ENCODE data around the gene ATP2B2. TPM values are rescaled to one million over a fixed set of nuclear protein-coding genes. Genes with fewer than 3 reads are reported as not detected.

The ATP2B2 gene
- total RNA-seq, 1 experiment from 2014 or later: not detected

DNA sequence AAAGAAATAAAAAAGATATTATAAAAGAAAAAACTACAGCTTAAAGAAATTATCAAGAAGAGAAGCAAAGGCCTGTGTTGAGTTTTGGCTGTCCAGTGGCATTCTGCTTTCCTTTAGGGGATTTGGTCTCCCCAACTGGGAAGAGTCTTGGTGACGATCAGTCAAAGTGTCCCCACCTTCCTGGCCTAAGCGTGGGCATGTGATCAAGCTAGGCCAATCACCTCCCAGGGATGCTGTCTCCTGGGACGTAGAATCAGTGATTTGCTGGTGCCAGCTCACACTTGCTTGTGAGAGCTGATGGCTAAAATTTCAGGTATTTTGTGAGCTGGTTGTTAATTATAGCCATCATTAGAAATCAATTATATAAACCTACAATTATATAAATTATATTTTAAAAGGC, 69.5 kb downstream of the ATP2B2 start:
- Mint-ChIP-seq H3K27me3 (ENCODE audit: insufficient read depth, unreplicated experiment) (no peaks in the 10 kb centered on the region), H3K36me3 (ENCODE audit: insufficient read depth, unreplicated experiment) (no peaks in the 10 kb centered on the region), H3K4me3 (ENCODE audit: unreplicated experiment) (no peak overlapping the region), H3K4me1 (ENCODE audit: insufficient read depth, unreplicated experiment) (no peaks in the 10 kb centered on the region), H3K9me3 (ENCODE audit: unreplicated experiment) (no peaks in the 10 kb centered on the region), H3K27ac (ENCODE audit: low read depth, unreplicated experiment) (no peak overlapping the region)
- ChIA-PET POLR2A (no interaction called here), CTCF (interaction anchor here (0.8 kb wide), 1 partner anchor 96 kb away, joined by 3 read pairs; no protein-coding TSS in a partner anchor)
- BruUV-seq (replicated peaks): no TSS peak
- intact Hi-C loops (cut with micrococcal nuclease): no loop called here
- TF ChIP-seq, protein P1, sequence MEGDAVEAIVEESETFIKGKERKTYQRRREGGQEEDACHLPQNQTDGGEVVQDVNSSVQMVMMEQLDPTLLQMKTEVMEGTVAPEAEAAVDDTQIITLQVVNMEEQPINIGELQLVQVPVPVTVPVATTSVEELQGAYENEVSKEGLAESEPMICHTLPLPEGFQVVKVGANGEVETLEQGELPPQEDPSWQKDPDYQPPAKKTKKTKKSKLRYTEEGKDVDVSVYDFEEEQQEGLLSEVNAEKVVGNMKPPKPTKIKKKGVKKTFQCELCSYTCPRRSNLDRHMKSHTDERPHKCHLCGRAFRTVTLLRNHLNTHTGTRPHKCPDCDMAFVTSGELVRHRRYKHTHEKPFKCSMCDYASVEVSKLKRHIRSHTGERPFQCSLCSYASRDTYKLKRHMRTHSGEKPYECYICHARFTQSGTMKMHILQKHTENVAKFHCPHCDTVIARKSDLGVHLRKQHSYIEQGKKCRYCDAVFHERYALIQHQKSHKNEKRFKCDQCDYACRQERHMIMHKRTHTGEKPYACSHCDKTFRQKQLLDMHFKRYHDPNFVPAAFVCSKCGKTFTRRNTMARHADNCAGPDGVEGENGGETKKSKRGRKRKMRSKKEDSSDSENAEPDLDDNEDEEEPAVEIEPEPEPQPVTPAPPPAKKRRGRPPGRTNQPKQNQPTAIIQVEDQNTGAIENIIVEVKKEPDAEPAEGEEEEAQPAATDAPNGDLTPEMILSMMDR (IDR thresholded peaks at IDR 0.05; ENCODE audit: unreplicated experiment): no peak
- DNase-seq (ENCODE audit: unreplicated experiment): no peak

DNA sequence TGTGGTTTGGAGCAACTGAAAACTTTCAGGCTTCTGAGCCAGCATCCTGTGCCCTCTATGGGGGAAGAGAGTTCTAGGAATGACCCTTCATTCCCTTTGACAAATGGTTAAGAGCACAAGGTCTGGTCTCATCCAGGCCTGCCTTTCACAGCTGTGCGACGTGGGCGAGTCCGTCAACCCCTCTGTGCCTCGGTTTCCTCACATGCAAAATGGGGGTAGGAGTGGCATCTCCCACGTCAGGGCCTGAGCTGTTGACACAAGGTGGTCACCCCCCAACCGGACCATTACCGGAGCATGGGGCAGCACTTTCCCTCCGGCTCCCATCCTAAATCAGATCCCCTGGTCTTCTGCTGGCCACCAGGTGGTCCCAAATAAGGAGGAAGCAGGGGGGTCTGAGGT, 70.4 kb downstream of the ATP2B2 start:
- no peaks in the 10 kb centered on the region for H3K36me3 Mint-ChIP-seq (ENCODE audit: insufficient read depth, unreplicated experiment)
- DNase-seq (ENCODE audit: unreplicated experiment): no peak
- CTCF ChIA-PET: interaction anchor here (0.6 kb wide), 1 partner anchor 63 kb away, joined by 3 read pairs; no protein-coding TSS in a partner anchor
- H3K9me3 Mint-ChIP-seq (ENCODE audit: unreplicated experiment): no peaks in the 10 kb centered on the region
- POLR2A ChIA-PET: no interaction called here
- TF ChIP-seq, protein P1 (IDR thresholded peaks at IDR 0.05; ENCODE audit: unreplicated experiment): no peak
- peaks cover 6% of the 10 kb centered on the region for H3K27me3 Mint-ChIP-seq (ENCODE audit: insufficient read depth, unreplicated experiment)
- H3K27ac Mint-ChIP-seq (ENCODE audit: low read depth, unreplicated experiment): no peak overlapping the region
- intact Hi-C loops (cut with micrococcal nuclease): no loop called here
- no TSS peak for BruUV-seq (replicated peaks)
- H3K4me3 Mint-ChIP-seq (ENCODE audit: unreplicated experiment): no peak overlapping the region
- no peaks in the 10 kb centered on the region for H3K4me1 Mint-ChIP-seq (ENCODE audit: insufficient read depth, unreplicated experiment)

GRCh38 chr3:10434144-10434937, 71.0 kb downstream of the ATP2B2 start:
- Mint-ChIP-seq H3K4me1 (ENCODE audit: insufficient read depth, unreplicated experiment) (no peaks in the 10 kb centered on the region), H3K27ac (ENCODE audit: low read depth, unreplicated experiment) (no peak overlapping the region), H3K9me3 (ENCODE audit: unreplicated experiment) (no peaks in the 10 kb centered on the region), H3K36me3 (ENCODE audit: insufficient read depth, unreplicated experiment) (no peaks in the 10 kb centered on the region), H3K4me3 (ENCODE audit: unreplicated experiment) (no peak overlapping the region), H3K27me3 (ENCODE audit: insufficient read depth, unreplicated experiment) (peaks cover 12% of the 10 kb centered on the region)
- CTCF ChIA-PET: interaction anchor here (0.6 kb wide), 2 partner anchors 8 to 659 kb away, joined by 3 to 5 read pairs; no protein-coding TSS in a partner anchor
- BruUV-seq (replicated peaks): no TSS peak
- no peak for DNase-seq (ENCODE audit: unreplicated experiment)
- intact Hi-C loops (cut with micrococcal nuclease): no loop called here
- POLR2A ChIA-PET: no interaction called here
- TF ChIP-seq, protein P1 (IDR thresholded peaks at IDR 0.05; ENCODE audit: unreplicated experiment): no peak

GRCh38 chr3:10432931-10433330, 72.5 kb downstream of the ATP2B2 start:
- Mint-ChIP-seq H3K4me1 (ENCODE audit: insufficient read depth, unreplicated experiment) (no peaks in the 10 kb centered on the region), H3K4me3 (ENCODE audit: unreplicated experiment) (no peak overlapping the region), H3K36me3 (ENCODE audit: insufficient read depth, unreplicated experiment) (no peaks in the 10 kb centered on the region), H3K9me3 (ENCODE audit: unreplicated experiment) (no peaks in the 10 kb centered on the region), H3K27me3 (ENCODE audit: insufficient read depth, unreplicated experiment) (peaks cover 20% of the 10 kb centered on the region), H3K27ac (ENCODE audit: low read depth, unreplicated experiment) (no peak overlapping the region)
- intact Hi-C loops (cut with micrococcal nuclease): no loop called here
- ChIA-PET CTCF (interaction anchor here (0.7 kb wide), 1 partner anchor 61 kb away, joined by 3 read pairs; no protein-coding TSS in a partner anchor), POLR2A (no interaction called here)
- TF ChIP-seq, protein P1 (IDR thresholded peaks at IDR 0.05; ENCODE audit: unreplicated experiment): no peak
- no peak for DNase-seq (ENCODE audit: unreplicated experiment)
- no TSS peak for BruUV-seq (replicated peaks)
